Endothelial cell of umbilical vein (primary cell): ENCODE results near the gene RETREG3. TPM values are rescaled to one million over a fixed set of nuclear protein-coding genes. Genes with fewer than 3 reads are reported as not detected.

Experiments
- BruUV-seq: library from RNA; stranded (reverse); fragments of 400-500 nt; replicated peaks from 2 replicates; lab custom pipeline; 2021; lab: Mats Ljungman, UMichigan
- CTCF ChIA-PET: fragments of 300-600, 350-600 bp; sonication (Branson Sonifier 250); formaldehyde crosslinking; loops from one replicate; lab custom pipeline; 2021; ENCODE audit warnings: antibody characterized with exemption, inconsistent platforms; lab: Charles Lee
- POLR2A ChIA-PET: fragments of 300-600, 350-600 bp; sonication (Branson Sonifier 250); formaldehyde crosslinking; loops from one replicate; lab custom pipeline; 2021; ENCODE audit warnings: antibody characterized with exemption, inconsistent platforms; lab: Charles Lee
- DNase-seq: peaks from one replicate; pipeline ENCODE4 v3.0.0-alpha.2; 2011; ENCODE audit warnings: low read depth, low spot score
- FAIRE-seq: peaks from 2 replicates; lab custom pipeline; 2011; peaks lifted over from hg19 to GRCh38; lab: Jason Lieb, UNC
- H2AFZ ChIP-seq: 2 replicates; pipeline ENCODE4 v1.6.0; 2012; ENCODE audit warnings: low read depth, low read length, control low read depth, inconsistent platforms
- H3K27ac ChIP-seq: 2 replicates; pipeline ENCODE4 v1.5.1; 2011; ENCODE audit warnings: low read depth, mild to moderate bottlenecking, control low read depth, low read length, moderate library complexity; ENCODE audit not compliant: insufficient read depth
- H3K27me3 ChIP-seq, 2 experiments: 2 replicates each; pipeline versions ENCODE4 v1.6.0 to v1.6.1; 2011; ENCODE audit warnings: low read length in 2 of 2, mixed read lengths in 1 of 2; ENCODE audit not compliant: control insufficient read depth in 2 of 2, insufficient read depth in 2 of 2
- H3K36me3 ChIP-seq, 2 experiments: 2 replicates in 1 of 2; 3 replicates in 1 of 2; pipeline ENCODE4 v1.5.1; 2011; ENCODE audit warnings: low read length in 2 of 2, mild to moderate bottlenecking in 1 of 2, moderate library complexity in 1 of 2; ENCODE audit not compliant: control insufficient read depth in 2 of 2, insufficient read depth in 2 of 2; ENCODE audit errors: extremely low read depth in 1 of 2
- H3K4me1 ChIP-seq: 3 replicates; pipeline ENCODE4 v1.5.1; 2011; ENCODE audit warnings: mild to moderate bottlenecking, low read length; ENCODE audit not compliant: control insufficient read depth, insufficient read depth; ENCODE audit errors: extremely low read depth
- H3K4me2 ChIP-seq: 2 replicates; pipeline ENCODE4 v1.6.1; 2011; ENCODE audit warnings: low read length, control low read depth, mixed read lengths; ENCODE audit not compliant: insufficient read depth
- H3K4me3 ChIP-seq, 3 experiments: fragments of 200-600 bp in 1 of 3; sonication (generic), shearing (Covaris generic) in 1 of 3; replicated peaks in 1 of 3; 2 replicates each; pipeline ENCODE4 v1.5.1; 2011 to 2016; ENCODE audit warnings: control low read depth in 3 of 3, low read length in 3 of 3, mild to moderate bottlenecking in 2 of 3, inconsistent platforms in 1 of 3, low read depth in 1 of 3, moderate library complexity in 1 of 3; ENCODE audit not compliant: insufficient read depth in 1 of 3
- H3K79me2 ChIP-seq: 2 replicates; pipeline ENCODE4 v1.6.0; 2012; ENCODE audit warnings: low read length, inconsistent platforms; ENCODE audit not compliant: control insufficient read depth, insufficient read depth
- H3K9ac ChIP-seq: replicated peaks from 2 replicates; pipeline ENCODE3; 2011; ENCODE audit warnings: low read length, control low read depth; ENCODE audit not compliant: insufficient read depth; ENCODE audit errors: extremely low read depth
- H3K9me1 ChIP-seq: replicated peaks from 3 replicates; pipeline ENCODE4 v1.6.0; 2011; ENCODE audit warnings: mild to moderate bottlenecking, low read length; ENCODE audit not compliant: control insufficient read depth, insufficient read depth; ENCODE audit errors: extremely low read depth
- H3K9me3 ChIP-seq: replicated peaks from 2 replicates; pipeline ENCODE4 v1.5.1; 2012; ENCODE audit warnings: low read length, inconsistent platforms; ENCODE audit not compliant: control insufficient read depth, insufficient read depth
- H4K20me1 ChIP-seq: replicated peaks from 2 replicates; pipeline ENCODE3; 2011; ENCODE audit warnings: mild to moderate bottlenecking, low read length; ENCODE audit not compliant: control insufficient read depth, insufficient read depth; ENCODE audit errors: extremely low read depth
- FOS ChIP-seq: IDR thresholded peaks from 2 replicates; pipeline ENCODE4 v1.6.1; 2011; ENCODE audit warnings: mild to moderate bottlenecking, low read length, moderate library complexity, borderline replicate concordance; ENCODE audit not compliant: insufficient read depth
- MYC ChIP-seq: IDR thresholded peaks from one replicate; pipeline ENCODE4 v1.6.1; 2011; ENCODE audit warnings: mild to moderate bottlenecking, low read depth, low read length
- POLR2A ChIP-seq: IDR thresholded peaks from 2 replicates; pipeline ENCODE4 v1.6.1; 2012; ENCODE audit warnings: low read depth, mild to moderate bottlenecking, control low read depth, low read length
- POLR2AphosphoS5 ChIP-seq: IDR thresholded peaks from 2 replicates; pipeline ENCODE4 v1.6.1; 2012; ENCODE audit warnings: low read depth, mild to moderate bottlenecking, control low read depth, low read length, moderate library complexity; ENCODE audit not compliant: insufficient read depth
- dilution Hi-C: fragments of 300-500 bp; cut with MboI; formaldehyde crosslinking; loops from one replicate; pipeline ENCODE4 v1.15.0; 2019; ENCODE audit warnings: low sequenced_read_pairs; ENCODE audit not compliant: extremely low pct_ligation_motif_present
- intact Hi-C: fragments of 100-400 bp; cut with micrococcal nuclease; formaldehyde crosslinking; loops from one replicate; pipeline ENCODE4 v1.10.0; 2022
- polyA plus RNA-seq, 4 experiments: library from polyadenylated mRNA; depleted of rRNA in 3 of 4; stranded (reverse) in 3 of 4; unstranded in 1 of 4; fragments of >200 nt; gene quantifications; 2 replicates each; pipeline versions ENCODE4 v1.2.1 to v1.2.3, GENCODE V29; 2011 to 2012; ENCODE audit warnings: missing spikeins in 1 of 4
- total RNA-seq: library from RNA; stranded (reverse); gene quantifications from 2 replicates; pipeline ENCODE4 v1.2.3, GENCODE V29; 2021
- TF ChIP-seq, protein P1 (sequence below), 2 donors: IDR thresholded peaks; 1 replicate in 1 of 2; 2 replicates in 1 of 2; pipeline ENCODE4 v1.5.1; 2011; ENCODE audit warnings: low read length in 2 of 2, mild to moderate bottlenecking in 2 of 2, moderate library complexity in 2 of 2, control low read depth in 1 of 2, inconsistent platforms in 1 of 2, low read depth in 1 of 2; ENCODE audit not compliant: insufficient read depth in 1 of 2; ENCODE audit errors: extremely low read depth in 1 of 2

The RETREG3 gene
- total and polyA plus RNA-seq, 2 donors (not counting 3 experiments of a cell fraction or from before 2014, with no cell fraction given), result 36.2 to 53.4 TPM

- Histone ChIP-seq H3K27me3 (no peaks in the 10 kb centered on the region), H3K4me3 (peak within 1 kb of the TSS; percentile 53 to 80 (median 76)), H4K20me1 (no peaks in the 10 kb centered on the region), H3K79me2 (peaks cover 17% of the 10 kb centered on the region), H3K9me3 (no peaks in the 10 kb centered on the region), H2AFZ (peak within 1 kb of the TSS; percentile 60), H3K9me1 (no peaks in the 10 kb centered on the region), H3K4me1 (peaks cover 18% of the 10 kb centered on the region), H3K4me2 (peak within 1 kb of the TSS; percentile 92), H3K27ac (peak within 1 kb of the TSS; percentile 50), H3K36me3 (peaks cover 10 to 34% of the 10 kb centered on the region in 2 experiments), H3K9ac (peak within 1 kb of the TSS; percentile 76)
- ChIA-PET POLR2A (interaction anchor here (0.5 to 1.3 kb wide), 4 partner anchors 29 to 391 kb away, joined by 3 to 10 read pairs (median 7); partner anchors contain the start of gene PLEKHH3), CTCF (interaction anchor here (0.6 to 7.0 kb wide), 63 partner anchors 10 to 420 kb away, joined by 3 to 235 read pairs (median 5); partner anchors contain the start of genes BECN1, CCR10, CNTD1 and CNTNAP1)
- intact Hi-C loops (loop anchor here (1.0 to 5.0 kb wide), 6 partner anchors 10 to 360 kb away; partner anchors contain the start of genes BECN1, MLX, RETREG3 and TUBG1), dilution Hi-C loops (no loop called here)
- TF ChIP-seq, protein P1, sequence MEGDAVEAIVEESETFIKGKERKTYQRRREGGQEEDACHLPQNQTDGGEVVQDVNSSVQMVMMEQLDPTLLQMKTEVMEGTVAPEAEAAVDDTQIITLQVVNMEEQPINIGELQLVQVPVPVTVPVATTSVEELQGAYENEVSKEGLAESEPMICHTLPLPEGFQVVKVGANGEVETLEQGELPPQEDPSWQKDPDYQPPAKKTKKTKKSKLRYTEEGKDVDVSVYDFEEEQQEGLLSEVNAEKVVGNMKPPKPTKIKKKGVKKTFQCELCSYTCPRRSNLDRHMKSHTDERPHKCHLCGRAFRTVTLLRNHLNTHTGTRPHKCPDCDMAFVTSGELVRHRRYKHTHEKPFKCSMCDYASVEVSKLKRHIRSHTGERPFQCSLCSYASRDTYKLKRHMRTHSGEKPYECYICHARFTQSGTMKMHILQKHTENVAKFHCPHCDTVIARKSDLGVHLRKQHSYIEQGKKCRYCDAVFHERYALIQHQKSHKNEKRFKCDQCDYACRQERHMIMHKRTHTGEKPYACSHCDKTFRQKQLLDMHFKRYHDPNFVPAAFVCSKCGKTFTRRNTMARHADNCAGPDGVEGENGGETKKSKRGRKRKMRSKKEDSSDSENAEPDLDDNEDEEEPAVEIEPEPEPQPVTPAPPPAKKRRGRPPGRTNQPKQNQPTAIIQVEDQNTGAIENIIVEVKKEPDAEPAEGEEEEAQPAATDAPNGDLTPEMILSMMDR (IDR thresholded peaks at IDR 0.05; ENCODE audit: extremely low read depth in 1 of 2, insufficient read depth in 1 of 2, low read depth in 1 of 2, low read length in 2 of 2), result peak; percentile 55 to 64
- TF ChIP-seq POLR2A (peak; percentile 69), POLR2AphosphoS5 (peak; percentile 83), MYC (no peak), FOS (no peak)
- DNase-seq, result peak; percentile 96
- peak; percentile 98 for FAIRE-seq
- BruUV-seq, result TSS peak; percentile 80
These were observed 31.5 kb downstream of the RETREG3 start, which contains the start of gene PSMC3IP for GRCh38 chr17:42577532-42578281. Gene PSMC3IP, minus strand, starts transcription at chr17:42577729. Its CDS starts 43 bp downstream, at chr17:42577686.
